MM.1S (cell line): Measurements from ENCODE around the gene VAPB.

ENCODE experiments used
- DNase-seq: peaks from one replicate; pipeline ENCODE4 v3.0.0-alpha.2; 2015
- H2AFZ ChIP-seq: fragments of 300-600 bp; sonication (generic); 2 replicates; pipeline ENCODE4 v1.6.0; 2016; ENCODE audit warnings: antibody characterized with exemption, low read length
- H3F3A ChIP-seq: fragments of 300-600 bp; sonication (generic); 2 replicates; pipeline ENCODE4 v1.6.1; 2016; ENCODE audit warnings: mild to moderate bottlenecking, antibody characterized with exemption, low read length, moderate library complexity, mixed read lengths; ENCODE audit not compliant: insufficient read depth
- H3K27ac ChIP-seq: fragments of 300-600 bp; sonication (generic); 2 replicates; pipeline ENCODE4 v1.5.1; 2016; ENCODE audit warnings: mild to moderate bottlenecking, low read length
- H3K27me3 ChIP-seq: fragments of 300-600 bp; sonication (generic); replicated peaks from 2 replicates; pipeline ENCODE4 v1.6.0; 2016; ENCODE audit warnings: low read length; ENCODE audit not compliant: insufficient read depth
- H3K36me3 ChIP-seq: fragments of 300-600 bp; sonication (generic); replicated peaks from 2 replicates; pipeline ENCODE4 v1.6.1; 2016; ENCODE audit warnings: mild to moderate bottlenecking, low read length, mixed read lengths; ENCODE audit not compliant: insufficient read depth
- H3K4me1 ChIP-seq: fragments of 300-600 bp; sonication (generic); 2 replicates; pipeline ENCODE4 v1.6.1; 2016; ENCODE audit warnings: low read length, mixed read lengths
- H3K4me2 ChIP-seq: fragments of 300-600 bp; sonication (generic); 2 replicates; pipeline ENCODE4 v1.6.0; 2016; ENCODE audit warnings: low read depth, low read length
- H3K4me3 ChIP-seq: fragments of 300-600 bp; sonication (generic); 2 replicates; pipeline ENCODE4 v1.5.1; 2016; ENCODE audit warnings: low read length, mixed read lengths
- H3K79me2 ChIP-seq: fragments of 300-600 bp; sonication (generic); 2 replicates; pipeline ENCODE4 v1.6.1; 2016; ENCODE audit warnings: mixed run types, low read length, mixed read lengths
- H3K9ac ChIP-seq: fragments of 300-600 bp; sonication (generic); 2 replicates; pipeline ENCODE4 v1.6.1; 2016; ENCODE audit warnings: low read length, mixed read lengths
- H3K9me2 ChIP-seq: fragments of 300-600 bp; sonication (generic); replicated peaks from 2 replicates; pipeline ENCODE4 v1.6.1; 2016; ENCODE audit warnings: mild to moderate bottlenecking, low read length, mixed read lengths; ENCODE audit not compliant: insufficient read depth
- H3K9me3 ChIP-seq: fragments of 300-600 bp; sonication (generic); replicated peaks from 2 replicates; pipeline ENCODE4 v1.6.1; 2016; ENCODE audit warnings: mild to moderate bottlenecking, low read length, mixed read lengths; ENCODE audit not compliant: insufficient read depth
- H4K20me1 ChIP-seq: fragments of 300-600 bp; sonication (generic); 2 replicates; pipeline ENCODE4 v1.6.1; 2016; ENCODE audit warnings: mild to moderate bottlenecking, low read length, moderate library complexity, mixed read lengths; ENCODE audit not compliant: insufficient read depth
- EZH2 ChIP-seq: fragments of 300-600 bp; sonication (generic); optimal IDR thresholded peaks from 2 replicates; pipeline ENCODE3; 2017; ENCODE audit warnings: low read depth, mild to moderate bottlenecking, antibody characterized with exemption, low read length, mixed read lengths
- EZH2phosphoT487 ChIP-seq: fragments of 300-600 bp; sonication (generic); IDR thresholded peaks from 2 replicates; pipeline ENCODE4 v1.6.1; 2018; ENCODE audit warnings: antibody characterized with exemption, low read length
- TF ChIP-seq, protein P1 (sequence below): fragments of 300-600 bp; sonication (generic); IDR thresholded peaks from 2 replicates; pipeline ENCODE4 v1.5.1; 2016; ENCODE audit warnings: antibody characterized with exemption, low read length, mixed read lengths

The VAPB gene

DNA sequence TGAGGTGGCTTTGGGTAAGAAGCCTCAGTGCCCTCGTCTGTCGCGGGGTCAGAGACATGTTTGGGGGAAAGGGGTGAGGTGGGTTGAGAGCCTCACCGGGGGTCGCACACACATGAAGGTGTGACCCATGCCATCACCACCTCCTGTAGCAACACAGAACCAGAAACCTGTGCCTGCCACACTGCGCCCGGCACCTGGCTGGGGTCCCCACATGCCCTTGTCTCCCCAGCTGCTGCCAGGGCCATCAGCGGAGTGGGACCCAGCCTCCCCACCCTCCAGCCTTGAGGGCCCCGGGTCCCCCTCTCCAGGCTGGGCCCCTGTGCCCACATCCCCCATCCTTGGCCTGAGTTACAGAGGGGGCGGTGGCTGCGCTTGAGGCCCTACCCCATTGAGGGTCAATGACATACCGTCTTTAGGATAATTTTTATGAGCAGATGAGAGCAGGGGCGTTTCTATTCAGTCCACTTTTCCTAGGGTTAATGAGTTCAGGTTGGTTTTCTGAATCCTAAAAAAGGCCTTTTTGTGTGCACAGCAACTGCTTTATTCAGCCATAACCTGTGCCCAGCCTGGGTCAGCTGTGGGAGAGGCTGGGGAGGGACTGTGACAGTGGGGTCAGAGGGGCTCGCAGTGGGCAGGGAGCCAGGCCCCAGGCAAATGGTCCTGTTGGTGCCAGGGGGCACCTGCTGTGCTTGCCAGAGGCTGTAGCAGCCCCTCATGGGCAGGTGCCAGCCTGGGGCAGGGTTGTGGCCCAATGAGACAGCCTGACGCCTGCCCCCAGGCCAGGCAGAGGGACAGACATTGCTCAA is 106.8 kb downstream of the VAPB start:
- Histone ChIP-seq H3K79me2 (no peaks in the 10 kb centered on the region), H3K4me2 (no peak overlapping the region), H3K9ac (no peak overlapping the region), H2AFZ (no peak overlapping the region), H3K27ac (no peak overlapping the region), H3K4me3 (no peak overlapping the region), H3K9me3 (no peaks in the 10 kb centered on the region), H3K27me3 (peaks cover 25% of the 10 kb centered on the region), H3K36me3 (no peaks in the 10 kb centered on the region), H4K20me1 (no peaks in the 10 kb centered on the region), H3K4me1 (no peaks in the 10 kb centered on the region), H3F3A (no peaks in the 10 kb centered on the region), H3K9me2 (no peaks in the 10 kb centered on the region)
- DNase-seq: no peak
- TF ChIP-seq EZH2 (no peak), EZH2phosphoT487 (no peak)
- TF ChIP-seq, protein P1, sequence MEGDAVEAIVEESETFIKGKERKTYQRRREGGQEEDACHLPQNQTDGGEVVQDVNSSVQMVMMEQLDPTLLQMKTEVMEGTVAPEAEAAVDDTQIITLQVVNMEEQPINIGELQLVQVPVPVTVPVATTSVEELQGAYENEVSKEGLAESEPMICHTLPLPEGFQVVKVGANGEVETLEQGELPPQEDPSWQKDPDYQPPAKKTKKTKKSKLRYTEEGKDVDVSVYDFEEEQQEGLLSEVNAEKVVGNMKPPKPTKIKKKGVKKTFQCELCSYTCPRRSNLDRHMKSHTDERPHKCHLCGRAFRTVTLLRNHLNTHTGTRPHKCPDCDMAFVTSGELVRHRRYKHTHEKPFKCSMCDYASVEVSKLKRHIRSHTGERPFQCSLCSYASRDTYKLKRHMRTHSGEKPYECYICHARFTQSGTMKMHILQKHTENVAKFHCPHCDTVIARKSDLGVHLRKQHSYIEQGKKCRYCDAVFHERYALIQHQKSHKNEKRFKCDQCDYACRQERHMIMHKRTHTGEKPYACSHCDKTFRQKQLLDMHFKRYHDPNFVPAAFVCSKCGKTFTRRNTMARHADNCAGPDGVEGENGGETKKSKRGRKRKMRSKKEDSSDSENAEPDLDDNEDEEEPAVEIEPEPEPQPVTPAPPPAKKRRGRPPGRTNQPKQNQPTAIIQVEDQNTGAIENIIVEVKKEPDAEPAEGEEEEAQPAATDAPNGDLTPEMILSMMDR: no peak

DNA sequence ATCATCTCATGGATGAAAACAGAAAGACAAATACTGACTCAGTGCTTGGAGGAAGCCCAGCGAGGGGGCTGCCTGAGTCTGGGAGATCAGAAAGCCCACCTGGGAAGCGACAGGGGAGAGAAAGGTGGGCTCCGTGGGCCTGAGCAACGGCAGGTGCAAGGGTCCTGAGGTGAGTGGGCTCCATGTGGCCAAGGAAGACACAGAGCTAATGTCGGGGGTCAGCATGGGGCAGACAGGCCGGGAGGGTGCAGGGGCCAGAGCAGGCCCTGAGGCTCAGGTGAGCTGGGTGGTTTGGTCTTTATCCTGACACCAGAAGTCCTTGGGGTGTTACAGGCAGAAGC is 107.4 kb downstream of the VAPB start:
- no peak for DNase-seq
- no peak overlapping the region for H3K9ac ChIP-seq
- H4K20me1 ChIP-seq: no peaks in the 10 kb centered on the region
- no peaks in the 10 kb centered on the region for H3K4me1 ChIP-seq
- TF ChIP-seq EZH2phosphoT487: no peak
- TF ChIP-seq, protein P1: no peak
- no peak for TF ChIP-seq EZH2
- no peaks in the 10 kb centered on the region for H3K79me2 ChIP-seq
- H3K36me3 ChIP-seq: no peaks in the 10 kb centered on the region
- no peak overlapping the region for H3K27ac ChIP-seq
- no peak overlapping the region for H3K4me3 ChIP-seq
- no peaks in the 10 kb centered on the region for H3F3A ChIP-seq
- H3K9me2 ChIP-seq: no peaks in the 10 kb centered on the region
- H2AFZ ChIP-seq: no peak overlapping the region
- peaks cover 25% of the 10 kb centered on the region for H3K27me3 ChIP-seq
- H3K9me3 ChIP-seq: no peaks in the 10 kb centered on the region
- H3K4me2 ChIP-seq: no peak overlapping the region

DNA sequence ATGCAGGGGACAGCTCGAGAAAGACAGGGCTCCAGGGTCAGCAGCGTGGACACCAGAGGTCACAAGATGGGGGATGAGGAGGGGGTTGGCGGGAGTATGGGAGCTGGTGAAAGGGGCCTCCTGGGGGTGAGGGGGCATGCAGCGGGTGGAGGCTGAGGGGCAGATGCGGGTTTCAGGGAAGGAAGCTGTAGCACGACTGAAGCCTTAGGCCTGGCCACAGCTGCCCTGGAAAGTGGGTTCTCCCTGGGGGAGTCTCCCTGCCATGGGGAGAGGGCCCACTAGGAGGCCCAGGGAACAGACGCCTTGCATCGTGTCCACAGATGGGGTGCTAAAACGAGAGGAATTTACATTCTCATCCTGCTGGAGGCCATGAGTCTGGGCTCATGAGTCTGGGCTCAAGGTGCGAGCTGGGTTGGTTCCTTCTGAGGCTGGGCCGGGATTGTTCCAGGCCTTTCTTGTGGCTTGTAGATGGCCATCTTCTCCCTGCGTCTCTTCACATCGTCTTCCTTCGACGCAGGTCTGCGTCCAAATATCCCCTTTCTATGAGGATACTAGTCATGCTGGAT is 108.1 kb downstream of the VAPB start:
- Histone ChIP-seq H2AFZ (no peak overlapping the region), H3K4me3 (no peak overlapping the region), H3K4me1 (no peaks in the 10 kb centered on the region), H3K27me3 (peaks cover 25% of the 10 kb centered on the region), H3F3A (no peaks in the 10 kb centered on the region), H3K9me2 (no peaks in the 10 kb centered on the region), H3K4me2 (no peak overlapping the region), H3K9me3 (no peaks in the 10 kb centered on the region), H3K79me2 (no peaks in the 10 kb centered on the region), H3K27ac (no peak overlapping the region), H3K36me3 (no peaks in the 10 kb centered on the region), H3K9ac (no peak overlapping the region), H4K20me1 (no peaks in the 10 kb centered on the region)
- DNase-seq: no peak
- TF ChIP-seq EZH2phosphoT487 (no peak), EZH2 (no peak)
- TF ChIP-seq, protein P1: no peak
